Activated naive CD4-positive, alpha-beta T cell (primary cell): ENCODE data around the gene PTPRN2.

ENCODE experiments used
- DNase-seq, 4 experiments: peaks; one replicate each; lab custom pipeline; 2025; lab: John Stamatoyannopoulos, UW

The PTPRN2 gene

DNA sequence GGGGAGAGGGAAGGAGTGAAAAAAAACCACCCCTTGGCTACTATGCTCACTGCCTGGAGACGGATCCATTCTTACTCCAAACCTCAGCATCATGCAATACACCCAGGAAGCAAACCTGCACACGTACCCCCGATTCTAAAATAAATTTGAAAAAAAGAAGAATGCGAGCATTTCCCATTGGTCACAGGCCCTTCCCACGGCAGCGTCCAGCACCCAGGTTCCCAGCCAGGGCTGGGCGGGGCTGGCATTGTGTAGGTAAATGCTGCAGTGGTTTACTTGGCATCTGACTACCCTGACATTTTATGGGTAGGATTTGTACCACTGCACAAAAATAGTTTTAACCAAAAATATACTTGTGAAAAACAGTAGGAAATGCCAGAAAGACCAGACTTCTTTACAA, 831.9 kb downstream of the PTPRN2 start:
- no peak for DNase-seq

- DNase-seq: no peak
Measured at GRCh38 chr7:157754416-157754790, 833.2 kb downstream of the PTPRN2 start.

DNA sequence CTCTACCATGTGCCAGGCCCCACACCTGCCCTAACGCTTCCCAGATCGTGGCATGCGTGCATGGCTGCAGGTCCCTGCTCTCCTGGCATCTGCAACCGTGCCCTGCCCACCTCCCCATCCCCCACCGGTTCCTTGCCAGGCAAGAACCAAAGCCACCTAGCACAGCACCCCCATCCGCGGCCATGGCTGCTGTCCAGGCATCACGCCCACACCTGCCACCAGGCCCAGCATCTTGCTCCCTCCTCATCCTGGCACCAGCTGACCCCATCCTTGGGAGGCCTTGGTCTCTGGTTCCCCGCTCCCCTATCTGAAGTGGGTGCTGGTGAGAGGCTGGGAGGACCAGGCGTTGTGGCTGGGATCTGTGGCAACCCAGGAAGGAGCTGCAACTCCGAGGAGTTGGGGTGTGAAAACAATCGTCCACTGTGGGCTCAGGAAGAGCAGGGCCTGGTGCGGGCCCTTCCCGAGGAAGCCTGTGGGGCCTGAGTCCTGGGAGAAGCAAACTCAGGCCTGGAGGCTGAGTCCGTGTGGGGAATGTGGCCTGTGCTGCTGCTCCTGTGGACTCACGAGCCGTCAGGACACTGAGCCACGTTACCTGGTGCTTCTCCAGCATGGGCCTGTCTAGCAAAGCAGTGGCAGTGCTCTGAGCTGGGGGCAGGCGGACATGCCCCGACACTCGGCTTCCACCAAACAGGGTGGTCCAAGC, 833.8 kb downstream of the PTPRN2 start:
- DNase-seq: no peak

DNA sequence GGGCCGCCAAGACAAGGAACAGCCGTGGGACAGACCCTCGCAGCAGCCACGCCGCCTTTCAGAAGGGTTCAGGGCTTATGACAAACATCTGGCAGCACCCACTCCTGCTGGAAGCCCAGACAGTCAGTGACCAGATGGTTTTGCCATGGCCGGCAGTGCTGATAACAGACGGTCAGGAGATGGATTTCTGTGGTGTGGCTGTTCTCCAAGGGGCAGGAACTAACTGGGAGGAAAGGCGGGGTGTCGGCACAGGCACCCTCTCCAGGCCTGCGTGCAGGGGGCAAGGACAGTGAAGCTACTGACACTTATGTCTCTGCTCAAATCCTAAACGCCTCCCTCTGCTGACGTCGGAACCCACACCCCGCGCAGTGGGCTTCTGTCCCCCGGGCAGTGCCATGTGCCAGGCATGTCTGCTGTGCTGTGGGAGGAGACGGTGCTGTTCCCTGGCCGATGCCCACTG, 834.8 kb downstream of the PTPRN2 start:
- no peak for DNase-seq

DNA sequence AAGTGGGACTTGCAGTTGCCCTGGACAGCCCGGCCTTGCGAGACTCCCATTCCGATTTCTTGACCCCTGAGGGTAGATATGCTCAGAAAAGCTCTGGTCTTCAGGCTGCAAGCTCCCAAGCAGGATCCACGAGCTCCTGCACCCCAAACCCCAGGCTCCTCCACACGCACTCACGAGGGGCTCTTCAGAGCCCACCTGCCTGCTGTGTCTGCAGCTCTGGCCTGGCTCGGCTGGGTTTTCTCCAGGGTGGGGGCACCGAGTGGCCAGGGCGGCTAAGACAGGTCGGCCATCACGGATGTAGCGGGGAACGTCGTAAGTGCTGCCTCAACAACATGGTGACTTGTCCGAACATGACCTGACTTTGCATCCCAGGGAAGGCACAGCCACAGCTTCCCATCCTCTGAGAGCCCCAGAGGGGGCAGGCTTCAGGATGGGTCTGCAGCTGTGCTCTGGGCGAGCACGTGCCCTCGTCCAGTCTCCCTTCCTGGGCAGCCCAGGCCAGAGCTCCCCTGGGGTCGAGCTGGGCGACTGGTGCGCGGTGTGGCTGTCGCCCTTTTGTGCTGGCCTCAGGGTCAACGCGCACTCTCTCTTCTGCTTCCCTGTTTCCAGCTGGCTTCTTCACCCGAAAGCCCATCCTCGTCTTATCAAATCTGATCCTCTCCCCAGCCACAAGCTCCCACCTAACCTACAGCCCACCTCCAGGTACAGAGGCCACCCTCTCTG, 835.5 kb downstream of the PTPRN2 start:
- no peak for DNase-seq

DNA sequence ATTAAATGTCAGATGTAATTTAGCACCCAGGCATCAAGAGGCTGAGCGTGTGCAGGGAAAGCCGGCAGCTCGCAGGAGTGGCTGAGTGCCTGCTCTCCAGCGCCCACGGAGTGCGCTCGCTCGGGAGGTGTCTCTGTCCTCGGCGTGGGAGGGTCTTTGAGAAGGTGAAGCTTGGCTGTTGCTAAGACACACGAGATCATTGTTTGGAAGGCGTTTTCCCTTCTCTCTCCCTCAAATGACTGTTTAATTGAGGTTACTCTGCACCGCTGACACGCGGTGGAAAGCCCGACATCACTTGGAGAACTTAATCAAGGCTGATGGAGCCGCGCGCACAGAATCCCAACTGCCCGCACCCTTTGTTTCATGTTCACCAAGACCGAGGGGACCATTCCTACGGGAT, 836.2 kb downstream of the PTPRN2 start:
- DNase-seq: no peak

DNA sequence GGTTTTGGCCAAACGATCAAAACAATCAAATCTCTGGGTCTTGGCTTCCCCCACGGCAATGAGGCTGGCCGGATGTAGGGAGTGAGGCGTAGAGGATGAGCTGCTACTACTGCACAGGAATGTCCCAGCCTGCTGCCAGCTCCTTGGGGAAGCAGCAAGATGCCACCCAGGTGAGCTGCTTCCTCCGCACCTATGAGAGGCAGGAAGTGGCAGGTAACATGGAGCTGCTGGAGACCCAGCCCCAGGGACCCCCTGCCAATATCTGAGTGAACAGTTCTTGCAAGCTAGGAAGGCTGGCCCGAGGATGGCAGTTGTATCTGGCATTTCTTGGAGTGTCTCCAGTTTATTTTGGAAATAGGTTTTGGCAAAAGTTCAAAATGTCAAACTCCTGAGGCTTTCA, 837.3 kb downstream of the PTPRN2 start:
- DNase-seq: no peak

DNA sequence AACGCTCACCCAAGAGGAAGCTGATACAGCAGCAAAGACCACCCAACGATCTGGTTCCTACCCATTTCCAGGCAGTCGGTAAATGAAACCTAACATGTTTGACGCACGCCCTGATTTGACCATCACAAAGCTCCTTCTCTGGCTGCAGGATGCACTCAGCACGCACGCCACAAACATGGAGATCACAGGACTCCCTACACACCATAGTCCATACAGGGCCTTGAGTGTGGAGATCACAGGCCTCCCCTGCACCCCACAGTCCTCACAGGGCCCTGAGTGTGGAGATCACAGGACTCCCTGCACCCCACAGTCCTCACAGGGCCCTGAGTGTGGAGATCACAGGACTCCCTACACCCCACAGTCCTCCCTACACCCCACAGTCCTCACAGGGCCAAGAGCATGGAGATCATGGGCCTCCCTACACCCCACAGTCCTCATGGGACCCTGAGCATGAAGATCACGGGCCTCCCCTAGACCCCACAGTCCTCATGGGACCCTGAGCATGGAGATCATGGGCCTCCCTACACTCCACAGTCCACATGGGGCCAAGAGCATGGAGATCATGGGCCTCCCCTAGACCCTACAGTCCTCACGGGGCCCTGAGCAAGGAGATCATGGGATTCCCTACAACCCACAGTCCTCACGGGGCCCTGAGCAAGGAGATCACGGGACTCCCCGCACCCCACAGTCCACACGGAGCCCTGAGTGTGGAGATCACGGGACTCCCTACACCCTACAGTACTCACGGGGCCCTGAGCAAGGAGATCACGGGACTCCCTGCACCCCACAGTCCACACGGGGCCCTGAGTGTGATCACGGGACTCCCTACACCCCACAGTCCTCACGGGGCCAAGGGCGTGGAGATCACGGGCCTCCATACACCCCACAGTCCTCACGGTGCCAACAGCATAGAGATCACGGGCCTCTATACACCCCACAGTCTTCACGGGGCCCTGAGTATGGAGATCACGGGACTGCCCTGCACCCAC, 841.6 kb downstream of the PTPRN2 start:
- DNase-seq: no peak

DNA sequence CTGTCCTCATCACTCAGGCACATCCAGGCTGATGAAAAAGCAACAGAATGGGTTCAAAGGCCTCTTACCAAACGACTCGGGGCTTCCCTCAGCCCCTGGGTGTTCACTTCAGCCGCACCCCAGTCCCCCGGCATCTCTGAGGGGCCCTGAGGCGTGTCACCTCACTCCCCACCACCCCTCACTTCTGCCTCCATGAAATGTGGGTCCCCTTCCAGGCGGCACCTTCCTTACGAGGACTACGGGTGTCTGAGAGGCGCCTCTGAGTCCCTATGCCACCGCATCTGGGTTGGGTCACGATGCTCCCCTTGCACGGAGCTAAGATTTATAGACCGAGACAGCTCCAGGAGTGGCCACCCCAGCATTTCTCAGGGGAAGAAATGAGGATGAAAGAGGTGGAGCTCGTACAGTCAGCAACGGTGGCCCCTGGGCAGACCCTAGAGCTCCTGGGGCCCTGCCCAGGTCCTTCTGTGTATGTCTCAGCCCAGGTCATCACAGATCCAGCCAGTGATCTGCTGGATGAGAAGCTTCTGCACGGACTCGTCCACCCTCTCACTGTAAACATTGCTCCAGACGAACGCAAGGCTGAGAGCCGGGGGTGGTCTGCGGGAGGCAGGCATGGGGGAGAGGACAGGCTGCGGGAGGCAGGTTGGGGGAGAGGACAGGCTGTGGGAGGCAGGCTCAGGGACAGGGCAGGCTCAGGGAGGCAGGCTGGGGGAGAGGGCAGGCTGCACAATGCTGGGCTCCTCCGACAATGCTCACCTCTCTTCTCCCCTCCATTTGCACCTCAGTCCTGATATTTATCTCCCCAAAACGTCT, 842.6 kb downstream of the PTPRN2 start:
- DNase-seq: no peak

DNA sequence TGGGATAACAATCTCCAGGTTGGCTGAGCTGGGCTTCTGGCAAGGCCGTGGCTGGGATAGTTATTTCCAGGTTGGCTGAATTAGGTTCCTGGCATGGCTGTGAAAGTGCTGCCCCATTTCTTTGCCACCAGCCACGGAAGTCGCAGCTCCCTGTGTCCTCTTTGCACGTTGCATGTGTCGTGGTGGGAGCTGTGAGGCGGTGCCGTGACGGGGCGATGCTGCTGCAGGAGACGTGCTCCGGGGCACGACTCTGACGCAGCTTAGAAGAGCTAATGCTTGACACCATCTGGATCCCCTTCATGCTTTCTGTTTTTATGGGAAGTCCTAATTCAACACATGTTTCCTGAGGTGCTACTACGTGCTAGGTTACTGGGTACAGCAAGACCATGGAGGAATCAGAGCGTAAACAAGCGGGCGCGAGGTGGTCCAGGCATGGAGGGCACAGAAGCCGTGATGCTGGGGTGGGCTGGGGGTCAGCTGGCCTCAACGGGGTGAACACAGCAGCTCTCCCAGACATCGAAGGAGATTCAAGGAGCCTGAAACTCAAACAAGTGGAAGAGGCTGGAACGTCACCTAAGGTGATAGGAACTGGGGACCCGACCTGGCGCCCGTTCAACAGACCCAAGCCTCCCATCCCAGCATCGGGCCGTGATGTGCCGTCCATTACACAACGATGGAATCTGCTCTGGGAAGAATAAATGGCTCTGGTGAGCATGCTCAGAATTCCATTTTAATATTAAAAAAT, 843.7 kb downstream of the PTPRN2 start:
- no peak for DNase-seq

DNA sequence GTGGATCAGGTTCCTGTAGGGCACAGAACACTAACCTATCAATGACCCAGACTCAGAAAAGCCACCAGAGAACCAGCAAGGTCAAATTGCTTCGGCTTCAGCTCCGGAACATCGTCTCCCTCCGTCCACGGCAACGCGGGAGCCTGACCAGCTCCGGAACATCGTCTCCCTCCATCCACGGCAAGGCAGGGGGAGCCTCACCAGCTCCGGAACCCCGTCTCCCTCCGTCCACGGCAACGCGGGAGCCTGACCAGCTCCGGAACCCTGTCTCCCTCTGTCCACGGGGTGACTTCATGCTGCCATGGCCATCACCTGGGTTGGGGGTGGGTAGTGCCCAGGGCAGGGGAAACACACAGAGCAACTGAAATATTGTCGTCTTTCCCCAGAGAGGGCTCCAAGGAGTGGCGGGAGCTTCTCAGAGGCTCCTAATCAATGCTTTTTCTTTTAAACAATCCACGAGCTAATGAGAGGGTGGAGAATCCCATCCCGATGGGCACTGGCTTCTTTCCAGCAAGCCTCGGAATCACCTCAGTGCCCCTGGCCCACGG, 847.3 kb downstream of the PTPRN2 start:
- no peak for DNase-seq

DNA sequence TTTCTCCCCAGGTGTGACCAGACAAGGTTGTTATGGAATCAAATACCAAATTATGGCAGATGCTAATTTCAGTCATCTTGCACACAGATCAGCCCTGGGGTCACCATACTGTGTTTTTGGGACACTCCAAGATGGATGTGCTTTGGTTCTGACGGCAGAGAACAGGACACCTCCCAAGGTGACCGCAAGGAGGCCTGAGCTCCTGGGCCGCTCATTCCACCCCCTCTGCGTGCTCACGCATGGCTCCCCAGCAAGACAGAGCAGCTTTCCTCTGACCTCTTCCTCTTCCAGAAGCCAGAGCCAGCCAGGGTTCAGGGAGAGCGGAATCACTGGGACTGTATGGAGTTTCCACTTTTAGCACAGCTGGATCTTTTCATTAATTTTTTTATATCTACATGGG, 848.0 kb downstream of the PTPRN2 start:
- DNase-seq: no peak

- no peak for DNase-seq
Measured at GRCh38 chr7:157739031-157739430, 848.6 kb downstream of the PTPRN2 start.

DNA sequence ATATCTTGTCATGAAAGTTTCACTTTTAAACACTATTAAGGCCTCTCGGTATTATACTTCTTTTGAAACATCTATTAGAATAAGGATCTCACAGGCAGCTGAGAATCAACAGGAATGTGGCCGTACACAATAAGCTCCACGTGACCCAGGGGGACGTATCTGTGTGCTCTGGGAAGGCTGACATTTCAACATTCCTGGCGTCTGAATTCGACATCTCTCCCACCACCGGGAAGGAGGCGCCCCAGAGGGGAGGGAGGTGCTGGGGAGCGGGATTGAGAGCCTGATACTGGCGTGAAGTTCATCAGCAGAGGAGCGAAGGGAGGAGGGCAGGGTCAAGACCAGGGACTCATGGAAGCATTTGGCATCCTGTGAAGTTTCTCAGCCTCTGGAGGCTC, 849.6 kb downstream of the PTPRN2 start:
- DNase-seq: no peak

GRCh38 chr7:157737151-157738065, 850.2 kb downstream of the PTPRN2 start:
- DNase-seq: no peak

- no peak for DNase-seq
Measured at GRCh38 chr7:157736341-157736740, 851.3 kb downstream of the PTPRN2 start.

DNA sequence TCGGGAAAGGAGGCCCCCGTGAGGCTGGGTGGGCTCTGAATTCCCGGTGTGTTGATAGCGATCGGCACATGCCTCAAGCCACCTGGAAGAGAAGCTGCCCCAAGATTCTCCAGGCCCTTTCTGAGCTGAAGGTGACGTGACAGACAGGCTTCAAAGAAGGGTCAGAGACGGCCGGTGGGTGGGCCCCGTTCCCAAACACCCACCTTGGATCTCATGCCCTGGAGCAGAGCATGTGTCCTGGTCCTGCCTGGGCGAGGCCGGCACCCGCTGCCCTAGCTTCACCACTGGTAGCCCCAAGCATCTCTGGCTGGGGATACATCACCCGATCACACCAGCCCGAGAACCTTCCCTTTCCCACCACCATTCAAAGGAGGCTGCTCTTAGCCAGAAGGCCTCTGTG, 851.8 kb downstream of the PTPRN2 start:
- no peak for DNase-seq

DNA sequence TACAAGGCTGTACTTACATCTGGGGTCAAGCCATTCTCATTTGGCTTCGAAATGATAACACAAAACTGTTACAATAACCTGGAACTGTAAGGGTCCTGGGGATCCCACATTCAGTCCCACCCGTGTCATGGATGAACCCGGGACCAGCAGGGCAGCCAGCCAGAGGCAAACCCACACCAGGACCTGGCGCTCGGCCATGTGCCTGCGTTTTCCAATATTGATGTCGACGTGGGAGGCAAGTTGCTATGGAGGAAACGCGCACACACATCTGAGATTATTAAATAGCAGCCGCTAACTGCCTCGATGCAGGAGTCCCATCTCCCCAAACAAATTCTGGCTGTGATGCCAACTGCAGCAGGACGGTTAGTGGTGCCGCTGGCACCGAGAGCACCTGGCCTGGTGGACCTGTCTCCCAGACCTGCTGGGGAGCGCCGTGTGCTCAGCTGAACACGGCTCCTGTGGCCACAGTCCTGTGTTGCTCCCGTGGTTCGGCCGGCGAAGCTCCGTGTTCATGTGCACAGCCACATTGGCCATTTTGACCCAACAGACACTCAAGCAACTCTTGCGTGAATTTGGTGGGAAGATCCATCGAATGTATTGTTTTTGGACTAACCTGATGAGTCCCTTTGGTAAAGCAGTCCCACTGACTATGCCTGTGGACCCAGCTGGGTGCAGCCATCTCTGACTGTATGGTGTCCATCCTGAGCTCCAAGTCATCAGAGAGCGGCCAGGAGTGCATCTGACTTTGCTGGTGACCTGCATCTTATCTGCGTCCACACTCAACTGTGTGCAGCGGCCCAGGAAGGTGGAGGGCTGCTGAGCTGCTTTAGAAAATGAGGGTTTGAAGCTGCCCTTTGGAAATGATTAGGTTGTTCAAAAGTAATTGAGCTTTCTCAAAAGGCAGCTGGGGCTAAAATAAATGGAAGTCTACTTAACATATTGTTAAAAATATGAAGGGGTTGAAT, 852.7 kb downstream of the PTPRN2 start:
- no peak for DNase-seq
